Mesendoderm (in vitro differentiated cells): ENCODE results near the gene SEMA4F.

Experiments used
- DNase-seq: peaks from one replicate; pipeline ENCODE4 v3.0.0; 2013
- H2AK5ac ChIP-seq: 2 replicates; pipeline ENCODE4 v1.6.1; 2013; ENCODE audit warnings: low read length, inconsistent platforms
- H2BK120ac ChIP-seq: 2 replicates; pipeline ENCODE4 v1.6.1; 2013; ENCODE audit warnings: low read depth, mild to moderate bottlenecking, low read length, moderate library complexity, mixed read lengths
- H2BK15ac ChIP-seq: replicated peaks from 2 replicates; pipeline ENCODE4 v1.6.1; 2013; ENCODE audit warnings: low read depth, mild to moderate bottlenecking, moderate library complexity
- H2BK5ac ChIP-seq: 2 replicates; pipeline ENCODE4 v1.6.1; 2013; ENCODE audit warnings: low read length, inconsistent platforms
- H3K18ac ChIP-seq: 2 replicates; pipeline ENCODE4 v1.6.1; 2013; ENCODE audit warnings: mild to moderate bottlenecking, low read length, mixed read lengths
- H3K23ac ChIP-seq: one replicate; pipeline ENCODE4 v1.6.1; 2013; ENCODE audit warnings: low read length
- H3K27ac ChIP-seq: 2 replicates; pipeline ENCODE4 v1.5.1; 2013; ENCODE audit warnings: low read depth, mild to moderate bottlenecking, inconsistent platforms, low read length, moderate library complexity
- H3K27me3 ChIP-seq: 2 replicates; pipeline ENCODE4 v1.6.1; 2013; ENCODE audit warnings: low read length, control low read depth, mild to moderate bottlenecking, inconsistent platforms; ENCODE audit not compliant: insufficient read depth, poor library complexity
- H3K36me3 ChIP-seq: 2 replicates; pipeline ENCODE4 v1.6.1; 2013; ENCODE audit warnings: low read length, inconsistent platforms; ENCODE audit not compliant: control insufficient read depth, insufficient read depth
- H3K4ac ChIP-seq: one replicate; pipeline ENCODE4 v1.6.1; 2013; ENCODE audit warnings: low read depth, mild to moderate bottlenecking, low read length, moderate library complexity
- H3K4me1 ChIP-seq: 2 replicates; pipeline ENCODE4 v1.6.1; 2013; ENCODE audit warnings: low read depth, low read length, inconsistent platforms; ENCODE audit not compliant: control insufficient read depth
- H3K4me2 ChIP-seq: 2 replicates; pipeline ENCODE4 v1.6.1; 2013; ENCODE audit warnings: low read length
- H3K4me3 ChIP-seq: 2 replicates; pipeline ENCODE4 v1.5.1; 2013; ENCODE audit warnings: mild to moderate bottlenecking, low read length
- H3K56ac ChIP-seq: one replicate; pipeline ENCODE4 v1.6.1; 2013; ENCODE audit warnings: low read length
- H3K79me1 ChIP-seq: 2 replicates; pipeline ENCODE4 v1.6.1; 2013; ENCODE audit warnings: low read length, inconsistent platforms
- H3K79me2 ChIP-seq: 2 replicates; pipeline ENCODE4 v1.6.1; 2013; ENCODE audit warnings: mild to moderate bottlenecking, low read length; ENCODE audit not compliant: control insufficient read depth, insufficient read depth
- H3K9ac ChIP-seq: 2 replicates; pipeline ENCODE4 v1.6.1; 2013; ENCODE audit warnings: low read length, inconsistent platforms
- H4K5ac ChIP-seq: one replicate; pipeline ENCODE4 v1.6.1; 2013; ENCODE audit warnings: low read length
- H4K8ac ChIP-seq: one replicate; pipeline ENCODE4 v1.6.1; 2013; ENCODE audit warnings: low read depth, mild to moderate bottlenecking, control low read depth, low read length, moderate library complexity
- WGBS: extraction: QIAGEN DNeasy Blood & Tissue Kit; methylation state at CpG from one replicate; pipeline ENCODE4 v1.1.7; 2013; ENCODE audit warnings: low lambda C conversion rate, missing lambda C conversion rate; ENCODE audit not compliant: insufficient coverage; ENCODE audit errors: extremely low coverage; 5-methylcytosine and 5-hydroxymethylcytosine counted together

Gene SEMA4F

DNA sequence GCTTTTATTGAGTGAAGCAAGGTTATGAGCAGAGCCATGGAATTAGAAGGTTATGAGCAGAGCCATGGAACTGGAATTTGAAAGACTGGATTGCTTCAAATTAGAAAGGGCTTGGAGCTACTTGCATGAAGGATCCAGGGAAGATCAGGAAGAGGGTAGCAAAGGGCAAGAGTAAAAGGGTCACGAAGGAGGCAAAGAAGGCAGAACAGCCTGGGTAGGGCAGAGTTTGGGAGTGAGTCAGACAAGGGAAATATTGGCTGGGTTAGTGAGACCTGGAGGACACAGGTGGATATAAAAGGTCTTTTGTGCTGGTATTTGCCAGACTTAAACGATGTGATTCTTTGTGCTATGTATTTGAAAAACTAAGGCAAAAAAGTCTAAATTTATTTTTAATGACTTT is 65.0 kb downstream of the SEMA4F start:
- DNase-seq, result no peak
- no peak overlapping the region for H3K4me3 ChIP-seq
- no peak overlapping the region for H3K9ac ChIP-seq
- no peak overlapping the region for H4K8ac ChIP-seq
- no peak overlapping the region for H3K23ac ChIP-seq
- H3K79me2 ChIP-seq, result no peaks in the 10 kb centered on the region
- no peaks in the 10 kb centered on the region for H3K4me1 ChIP-seq
- H2BK15ac ChIP-seq, result no peak overlapping the region
- no peak overlapping the region for H3K18ac ChIP-seq
- H3K56ac ChIP-seq, result no peak overlapping the region
- H2AK5ac ChIP-seq, result no peak overlapping the region
- H3K79me1 ChIP-seq, result no peaks in the 10 kb centered on the region
- no peak overlapping the region for H3K4me2 ChIP-seq
- H3K4ac ChIP-seq, result no peak overlapping the region
- H4K5ac ChIP-seq, result no peak overlapping the region
- WGBS, result no CpG with 5 or more reads among the region's 2 CpGs
- H3K36me3 ChIP-seq, result no peaks in the 10 kb centered on the region
- H3K27ac ChIP-seq, result no peak overlapping the region
- H2BK5ac ChIP-seq, result no peak overlapping the region
- no peak overlapping the region for H2BK120ac ChIP-seq
- peaks cover 2% of the 10 kb centered on the region for H3K27me3 ChIP-seq

DNA sequence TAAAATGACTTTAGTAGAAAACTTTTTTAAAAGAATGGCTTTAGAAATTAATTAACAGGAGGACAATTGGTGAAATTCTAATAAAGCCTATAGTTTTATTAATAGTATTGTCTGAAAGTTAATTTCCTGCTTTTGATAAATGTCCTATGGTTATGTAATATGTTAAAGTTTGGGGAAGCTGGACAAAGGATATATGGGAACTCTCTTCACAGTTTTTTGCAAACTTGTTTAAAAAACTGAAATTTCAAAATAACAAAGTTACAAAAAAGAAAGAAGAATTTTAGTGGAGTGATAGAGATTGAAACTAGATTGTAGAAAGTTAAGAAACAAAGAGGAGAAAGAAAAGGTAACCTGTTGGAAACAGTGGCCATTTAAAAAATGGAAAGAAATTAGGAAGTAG is 67.3 kb downstream of the SEMA4F start:
- Histone ChIP-seq H3K18ac (no peak overlapping the region), H2BK120ac (no peak overlapping the region), H3K4me1 (no peaks in the 10 kb centered on the region), H3K27me3 (no peaks in the 10 kb centered on the region), H3K4me3 (no peak overlapping the region), H3K79me1 (no peaks in the 10 kb centered on the region), H3K56ac (no peak overlapping the region), H2AK5ac (no peak overlapping the region), H2BK15ac (no peak overlapping the region), H4K5ac (no peak overlapping the region), H3K27ac (no peak overlapping the region), H3K36me3 (no peaks in the 10 kb centered on the region), H3K9ac (no peak overlapping the region), H2BK5ac (no peak overlapping the region), H3K79me2 (no peaks in the 10 kb centered on the region), H4K8ac (no peak overlapping the region), H3K23ac (no peak overlapping the region), H3K4me2 (no peak overlapping the region), H3K4ac (no peak overlapping the region)
- DNase-seq, result no peak

DNA sequence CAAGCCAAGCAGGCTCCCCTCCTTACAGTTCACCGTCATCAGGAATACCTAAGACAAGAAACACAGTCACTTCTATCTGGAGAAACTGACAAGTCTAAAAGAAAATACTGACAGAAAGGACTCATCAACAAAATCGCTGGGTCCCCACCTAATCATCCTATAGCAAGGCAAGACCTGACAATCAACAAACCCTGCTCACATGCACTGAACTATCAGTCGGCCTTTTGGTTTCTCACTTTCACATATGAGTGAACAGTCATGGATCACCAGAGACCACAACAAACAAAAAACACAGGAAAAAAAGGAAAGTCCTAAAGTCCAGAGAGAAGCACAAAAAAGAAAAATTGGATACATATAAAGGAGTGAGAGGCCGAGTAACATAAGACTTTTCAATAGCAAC is 70.4 kb downstream of the SEMA4F start:
- Histone ChIP-seq H3K23ac (no peak overlapping the region), H2AK5ac (no peak overlapping the region), H3K4me1 (no peaks in the 10 kb centered on the region), H3K4me2 (no peak overlapping the region), H4K8ac (no peak overlapping the region), H2BK5ac (no peak overlapping the region), H3K27me3 (no peaks in the 10 kb centered on the region), H3K36me3 (no peaks in the 10 kb centered on the region), H3K27ac (no peak overlapping the region), H2BK120ac (no peak overlapping the region), H3K9ac (no peak overlapping the region), H3K4ac (no peak overlapping the region), H3K18ac (no peak overlapping the region), H2BK15ac (no peak overlapping the region), H3K4me3 (no peak overlapping the region), H3K79me1 (no peaks in the 10 kb centered on the region), H3K56ac (no peak overlapping the region), H4K5ac (no peak overlapping the region), H3K79me2 (no peaks in the 10 kb centered on the region)
- DNase-seq, result no peak
- no CpG with 5 or more reads among the region's 4 CpGs for WGBS

DNA sequence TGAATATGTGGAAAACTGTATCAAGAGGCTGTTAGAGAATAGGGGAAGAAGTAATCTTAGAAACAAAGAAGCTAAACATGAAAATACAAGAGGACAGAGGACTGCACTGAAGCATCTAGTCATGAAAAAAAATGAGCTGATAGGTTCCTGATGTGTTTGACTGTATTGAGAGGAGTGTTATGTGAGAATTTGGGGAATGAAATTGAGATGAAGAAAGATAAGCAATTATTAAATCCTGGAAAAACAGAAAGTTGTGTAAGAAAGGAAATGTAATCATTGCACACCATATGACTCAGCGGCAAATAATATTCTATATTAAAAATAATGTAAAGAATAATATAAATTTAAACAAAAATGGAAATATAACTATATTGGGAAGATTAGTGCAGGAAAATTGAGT is 71.2 kb downstream of the SEMA4F start:
- WGBS, result no CpG with 5 or more reads among the region's 1 CpG
- H3K56ac ChIP-seq, result no peak overlapping the region
- DNase-seq, result no peak
- H3K9ac ChIP-seq, result no peak overlapping the region
- no peaks in the 10 kb centered on the region for H3K79me1 ChIP-seq
- H3K4me1 ChIP-seq, result no peaks in the 10 kb centered on the region
- no peak overlapping the region for H3K4ac ChIP-seq
- H2BK15ac ChIP-seq, result no peak overlapping the region
- no peaks in the 10 kb centered on the region for H3K27me3 ChIP-seq
- no peak overlapping the region for H3K27ac ChIP-seq
- no peak overlapping the region for H2BK120ac ChIP-seq
- H4K8ac ChIP-seq, result no peak overlapping the region
- H3K4me2 ChIP-seq, result no peak overlapping the region
- H4K5ac ChIP-seq, result no peak overlapping the region
- no peak overlapping the region for H3K4me3 ChIP-seq
- H2BK5ac ChIP-seq, result no peak overlapping the region
- no peak overlapping the region for H2AK5ac ChIP-seq
- no peaks in the 10 kb centered on the region for H3K36me3 ChIP-seq
- H3K18ac ChIP-seq, result no peak overlapping the region
- H3K23ac ChIP-seq, result no peak overlapping the region
- no peaks in the 10 kb centered on the region for H3K79me2 ChIP-seq

DNA sequence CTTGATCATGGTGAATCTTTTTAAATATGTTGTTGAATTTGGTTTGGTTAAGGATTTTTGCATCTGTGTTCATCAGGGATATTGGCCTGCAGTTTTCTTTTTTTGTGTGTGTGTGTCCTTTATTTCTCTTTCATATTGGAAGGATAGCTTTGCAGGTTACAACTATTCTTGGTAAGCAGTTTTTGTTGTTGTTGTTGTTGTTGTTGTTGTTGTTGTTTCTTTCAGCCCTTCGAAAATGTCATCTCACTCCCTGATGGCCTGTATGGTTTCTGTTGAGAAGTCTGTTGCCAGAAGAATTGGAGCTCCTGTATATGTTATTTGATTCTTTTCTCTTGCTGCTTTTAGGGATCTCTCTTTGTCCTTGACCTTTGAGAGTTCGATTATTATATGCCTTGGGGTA is 74.8 kb downstream of the SEMA4F start:
- no peak overlapping the region for H4K8ac ChIP-seq
- no peak for DNase-seq
- no peak overlapping the region for H3K27ac ChIP-seq
- no peaks in the 10 kb centered on the region for H3K79me1 ChIP-seq
- H3K79me2 ChIP-seq, result no peaks in the 10 kb centered on the region
- no peak overlapping the region for H2BK5ac ChIP-seq
- H2BK15ac ChIP-seq, result no peak overlapping the region
- H3K27me3 ChIP-seq, result no peaks in the 10 kb centered on the region
- H3K56ac ChIP-seq, result no peak overlapping the region
- no CpG with 5 or more reads among the region's 2 CpGs for WGBS
- H2AK5ac ChIP-seq, result no peak overlapping the region
- H3K4me2 ChIP-seq, result no peak overlapping the region
- H3K4me3 ChIP-seq, result no peak overlapping the region
- no peak overlapping the region for H3K23ac ChIP-seq
- H4K5ac ChIP-seq, result no peak overlapping the region
- H3K4ac ChIP-seq, result no peak overlapping the region
- H2BK120ac ChIP-seq, result no peak overlapping the region
- H3K4me1 ChIP-seq, result no peaks in the 10 kb centered on the region
- H3K18ac ChIP-seq, result no peak overlapping the region
- H3K9ac ChIP-seq, result no peak overlapping the region
- no peaks in the 10 kb centered on the region for H3K36me3 ChIP-seq

DNA sequence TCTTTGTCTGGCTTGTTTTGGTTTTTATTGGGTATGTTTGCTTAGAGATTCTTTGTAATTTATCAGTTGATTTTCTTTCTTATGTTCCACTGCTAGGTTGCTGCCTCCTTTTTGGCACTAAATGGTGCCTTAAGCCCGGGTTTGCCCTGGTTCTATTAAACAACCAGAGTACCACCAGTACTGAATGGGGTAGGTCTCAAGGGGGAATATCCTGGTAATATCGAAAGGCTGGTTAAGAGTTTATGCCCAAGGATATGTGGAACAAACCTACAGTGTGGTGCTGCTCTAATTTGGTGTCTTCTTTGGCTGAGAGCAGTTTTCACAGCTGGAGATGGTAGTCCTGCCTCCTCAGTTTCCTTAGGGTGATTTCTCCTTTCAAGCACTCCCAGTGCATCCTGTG is 76.5 kb downstream of the SEMA4F start:
- H2BK5ac ChIP-seq, result no peak overlapping the region
- no peak for DNase-seq
- no peak overlapping the region for H3K27ac ChIP-seq
- no peak overlapping the region for H3K18ac ChIP-seq
- H3K79me2 ChIP-seq, result no peaks in the 10 kb centered on the region
- no peaks in the 10 kb centered on the region for H3K79me1 ChIP-seq
- no peak overlapping the region for H3K56ac ChIP-seq
- no peak overlapping the region for H2AK5ac ChIP-seq
- no peak overlapping the region for H4K8ac ChIP-seq
- H4K5ac ChIP-seq, result no peak overlapping the region
- no peaks in the 10 kb centered on the region for H3K4me1 ChIP-seq
- no peak overlapping the region for H3K4me3 ChIP-seq
- no peak overlapping the region for H3K23ac ChIP-seq
- no peak overlapping the region for H3K4me2 ChIP-seq
- H3K9ac ChIP-seq, result no peak overlapping the region
- H3K36me3 ChIP-seq, result no peaks in the 10 kb centered on the region
- H3K27me3 ChIP-seq, result no peaks in the 10 kb centered on the region
- no peak overlapping the region for H3K4ac ChIP-seq
- H2BK15ac ChIP-seq, result no peak overlapping the region
- WGBS, result no CpG with 5 or more reads among the region's 2 CpGs
- no peak overlapping the region for H2BK120ac ChIP-seq
